ENCODE data around the gene XYLT2. TPM values are rescaled to one million over a fixed set of nuclear protein-coding genes. Genes with fewer than 3 reads are reported as not detected.

Gene XYLT2
- total and polyA plus RNA-seq, 2 of the 13 experiments (the other 11 are each of a cell fraction or from before 2014, with no cell fraction given) = 17.0 to 22.1 TPM

- peak; percentile 66; the same call in 1 of the 2 replicates for TF ChIP-seq ZC3H4 (CRISPR knock-in tag; IDR thresholded peaks at IDR 0.05; ENCODE audit: borderline replicate concordance)
- TF ChIP-seq ZNF124 (CRISPR knock-in tag; IDR thresholded peaks at IDR 0.05) = no peak
- peak; percentile 11; the same call in 1 of the 2 replicates for TF ChIP-seq FOSL2 (CRISPR knock-in tag; IDR thresholded peaks at IDR 0.05)
- TF ChIP-seq HHEX (CRISPR knock-in tag; IDR thresholded peaks at IDR 0.05) = no peak
- TF ChIP-seq ZNF510 (CRISPR knock-in tag; IDR thresholded peaks at IDR 0.05; ENCODE audit: low read depth) = no peak
- peak; percentile 68; the same call in 1 of the 2 replicates for TF ChIP-seq HMGXB3 (CRISPR knock-in tag; IDR thresholded peaks at IDR 0.05; ENCODE audit: borderline replicate concordance)
- no peak for TF ChIP-seq EED (CRISPR knock-in tag; IDR thresholded peaks at IDR 0.05)
- no peak for TF ChIP-seq TRIM24 (CRISPR knock-in tag; IDR thresholded peaks at IDR 0.05)
- TF ChIP-seq NFE2 (CRISPR knock-in tag; IDR thresholded peaks at IDR 0.05) = no peak
- TF ChIP-seq ZNF251 (CRISPR knock-in tag; IDR thresholded peaks at IDR 0.05) = no peak
- TF ChIP-seq MIER3 (CRISPR knock-in tag; IDR thresholded peaks at IDR 0.05; ENCODE audit: borderline replicate concordance) = no peak
- no peak for TF ChIP-seq PAF1 (CRISPR knock-in tag; IDR thresholded peaks at IDR 0.05)
- TF ChIP-seq ZNF205 (CRISPR knock-in tag; IDR thresholded peaks at IDR 0.05) = no peak
- TF ChIP-seq EHMT2 (IDR thresholded peaks at IDR 0.05; ENCODE audit: borderline replicate concordance, low read depth, low read length) = no peak
- TF ChIP-seq TBP (CRISPR knock-in tag; IDR thresholded peaks at IDR 0.05) = no peak
- TF ChIP-seq ZNF556 (CRISPR knock-in tag; IDR thresholded peaks at IDR 0.05; ENCODE audit: borderline replicate concordance) = no peak
- TF ChIP-seq ZNF549 (CRISPR knock-in tag; IDR thresholded peaks at IDR 0.05) = no peak
- TF ChIP-seq PAXIP1 (CRISPR knock-in tag; conservative IDR thresholded peaks at IDR 0.05) = no peak
- TF ChIP-seq ZNF891 (CRISPR knock-in tag; IDR thresholded peaks at IDR 0.05) = 0 out of 2 replicates have a peak, but pooled peaks have one; percentile 21
- no peak for TF ChIP-seq PCBP2 (optimal IDR thresholded peaks at IDR 0.05; ENCODE audit: low read depth, low read length, poor library complexity, severe bottlenecking)
- TF ChIP-seq AGO1 (IDR thresholded peaks at IDR 0.05; ENCODE audit: low read depth, low read length, poor library complexity, severe bottlenecking) = no peak
- TF ChIP-seq ZNF263 (CRISPR knock-in tag; IDR thresholded peaks at IDR 0.05) = no peak
- TF ChIP-seq ZSCAN29 (CRISPR knock-in tag; conservative IDR thresholded peaks at IDR 0.05) = no peak
- TF ChIP-seq ZMYM4 (CRISPR knock-in tag; IDR thresholded peaks at IDR 0.05) = peak; percentile 25; the same call in 1 of the 2 replicates
Observed at GRCh38 chr17:50361561-50362480, 15.9 kb downstream of the XYLT2 start (continued).

All from HepG2 (cell line).